Smooth muscle cell (in vitro differentiated cells): ENCODE data around the gene RBBP8NL. TPM values are rescaled to one million over a fixed set of nuclear protein-coding genes. Genes with fewer than 3 reads are reported as not detected.

ENCODE experiments used
- DNase-seq: peaks from one replicate; lab custom pipeline; 2025; ENCODE audit not compliant: unreplicated experiment; lab: John Stamatoyannopoulos, UW
- H2AFZ ChIP-seq: fragments of 200-600 bp; sonication (generic); 2 replicates; pipeline ENCODE4 v1.6.0; 2016; ENCODE audit warnings: antibody characterized with exemption, low read depth, mild to moderate bottlenecking
- H3F3A ChIP-seq: fragments of 200-600 bp; sonication (generic); 2 replicates; pipeline ENCODE4 v1.6.0; 2017; ENCODE audit warnings: antibody characterized with exemption, low read depth
- H3K27ac ChIP-seq: fragments of 200-600 bp; sonication (generic); 2 replicates; pipeline ENCODE4 v1.5.1; 2016; ENCODE audit warnings: low read depth, mild to moderate bottlenecking
- H3K27me3 ChIP-seq: fragments of 200-600 bp; sonication (generic); 2 replicates; pipeline ENCODE4 v1.6.1; 2016; ENCODE audit warnings: low read depth, mild to moderate bottlenecking
- H3K36me3 ChIP-seq: fragments of 200-600 bp; sonication (generic); 2 replicates; pipeline ENCODE4 v1.5.1; 2016; ENCODE audit warnings: low read depth
- H3K4me1 ChIP-seq: fragments of 200-600 bp; sonication (generic); 2 replicates; pipeline ENCODE4 v1.5.1; 2016; ENCODE audit warnings: low read depth
- H3K4me2 ChIP-seq: fragments of 200-600 bp; sonication (generic); 2 replicates; pipeline ENCODE4 v1.6.0; 2016; ENCODE audit warnings: mild to moderate bottlenecking
- H3K4me3 ChIP-seq: fragments of 200-600 bp; sonication (generic); 2 replicates; pipeline ENCODE4 v1.5.1; 2016; ENCODE audit warnings: mild to moderate bottlenecking
- H3K79me2 ChIP-seq: fragments of 200-600 bp; sonication (generic); 2 replicates; pipeline ENCODE4 v1.6.0; 2016; ENCODE audit warnings: low read depth, mild to moderate bottlenecking
- H3K9ac ChIP-seq: fragments of 200-600 bp; sonication (generic); 2 replicates; pipeline ENCODE4 v1.6.0; 2016; ENCODE audit warnings: low read depth
- H3K9me3 ChIP-seq: fragments of 200-600 bp; sonication (generic); replicated peaks from 2 replicates; pipeline ENCODE4 v1.5.1; 2016; ENCODE audit warnings: low read depth
- H4K20me1 ChIP-seq: fragments of 200-600 bp; sonication (generic); 2 replicates; pipeline ENCODE4 v1.6.0; 2016; ENCODE audit warnings: low read depth
- CTCF ChIP-seq: fragments of 200-600 bp; sonication (generic); IDR thresholded peaks from 2 replicates; pipeline ENCODE4 v1.5.1; 2017; ENCODE audit warnings: borderline replicate concordance, mild to moderate bottlenecking, antibody characterized with exemption; ENCODE audit not compliant: insufficient read depth, poor library complexity, severe bottlenecking
- WGBS: methylation state at CpG from one replicate; pipeline ENCODE4 v1.1.7; 2016; ENCODE audit warnings: low lambda C conversion rate; 5-methylcytosine and 5-hydroxymethylcytosine counted together
- polyA plus RNA-seq: library from polyadenylated mRNA; unstranded; fragments of >200 nt; fragmentation: Nextera tagmentation; extraction: Ambion mirVana; gene quantifications from 2 replicates; pipeline ENCODE4 v1.2.1, GENCODE V29; 2016
- total RNA-seq: library from RNA; depleted of rRNA; stranded (reverse); fragments of >200 nt; gene quantifications from 2 replicates; pipeline ENCODE4 v1.2.3, GENCODE V29; 2014

Gene RBBP8NL
- total and polyA plus RNA-seq, 2 experiments from 2014 or later: 0.40 TPM; not detected in 1

GRCh38 chr20:62368392-62368975 lies 58.9 kb downstream of the RBBP8NL start:
- no peak overlapping the region for H3K27ac ChIP-seq
- H3K4me2 ChIP-seq: peak overlapping the region; percentile 99
- H3K27me3 ChIP-seq: no peaks in the 10 kb centered on the region
- H3K4me1 ChIP-seq: peaks cover 62% of the 10 kb centered on the region
- whole genome bisulfite sequencing: 2% methylated on average over 11 of the region's 15 CpGs
- peak overlapping the region; percentile 82 for H3K4me3 ChIP-seq
- no peak overlapping the region for H2AFZ ChIP-seq
- no peak overlapping the region for H3K9ac ChIP-seq
- H3K36me3 ChIP-seq: no peaks in the 10 kb centered on the region
- H3K79me2 ChIP-seq: peaks cover 9% of the 10 kb centered on the region
- no peak for TF ChIP-seq CTCF
- no peaks in the 10 kb centered on the region for H3K9me3 ChIP-seq
- peaks cover 36% of the 10 kb centered on the region for H4K20me1 ChIP-seq
- no peaks in the 10 kb centered on the region for H3F3A ChIP-seq
- no peak for DNase-seq

- no peaks in the 10 kb centered on the region for H3F3A ChIP-seq
- H3K4me2 ChIP-seq: peak overlapping the region; percentile 99
- H3K79me2 ChIP-seq: peaks cover 12% of the 10 kb centered on the region
- H3K4me1 ChIP-seq: peaks cover 66% of the 10 kb centered on the region
- peak overlapping the region; percentile 82 for H3K4me3 ChIP-seq
- no peak overlapping the region for H3K27ac ChIP-seq
- H3K9me3 ChIP-seq: no peaks in the 10 kb centered on the region
- DNase-seq: no peak
- H3K36me3 ChIP-seq: no peaks in the 10 kb centered on the region
- H3K27me3 ChIP-seq: no peaks in the 10 kb centered on the region
- H2AFZ ChIP-seq: no peak overlapping the region
- 11% methylated on average over 32 of the region's 37 CpGs for WGBS
- H4K20me1 ChIP-seq: peaks cover 42% of the 10 kb centered on the region
- H3K9ac ChIP-seq: no peak overlapping the region
- no peak for TF ChIP-seq CTCF
These were observed 59.5 kb downstream of the RBBP8NL start for GRCh38 chr20:62367633-62368391.

GRCh38 chr20:62367136-62367632 lies 60.2 kb downstream of the RBBP8NL start, which contains the start of gene LAMA5:
Gene LAMA5 (minus strand): TSS chr20:62367312. CDS start chr20:62367245, 67 bp downstream.
- Histone ChIP-seq H3K9me3 (no peaks in the 10 kb centered on the region), H3K36me3 (no peaks in the 10 kb centered on the region), H3K4me1 (peaks cover 72% of the 10 kb centered on the region), H2AFZ (no peak within 1 kb of the TSS), H3K9ac (peak within 1 kb of the TSS; percentile 66), H3K27me3 (no peaks in the 10 kb centered on the region), H3K27ac (no peak within 1 kb of the TSS), H3F3A (no peaks in the 10 kb centered on the region), H3K4me2 (peak within 1 kb of the TSS; percentile 99), H4K20me1 (peaks cover 49% of the 10 kb centered on the region), H3K79me2 (peaks cover 14% of the 10 kb centered on the region), H3K4me3 (peak within 1 kb of the TSS; percentile 82)
- DNase-seq: no peak
- 0% methylated on average over 2 of the region's 70 CpGs for WGBS
- no peak for TF ChIP-seq CTCF
